Fibroblast of lung (primary cell): ENCODE results near the gene ATXN1.

Source experiments
- CTCF ChIP-seq, 2 donors: IDR thresholded peaks in 1 of 2; conservative IDR thresholded peaks in 1 of 2; 1 replicate in 1 of 2; 2 replicates in 1 of 2; pipeline ENCODE4 v1.5.1; 2011 to 2012; ENCODE audit warnings: low read length in 2 of 2, control low read depth in 1 of 2, inconsistent platforms in 1 of 2, low read depth in 1 of 2, mild to moderate bottlenecking in 1 of 2
- EZH2 ChIP-seq: IDR thresholded peaks from 2 replicates; pipeline ENCODE4 v1.5.1; 2012; ENCODE audit warnings: low read length, control low read depth, mild to moderate bottlenecking; ENCODE audit errors: missing control alignments

GRCh38 chr6:16572943-16573342 lies 188.3 kb downstream of the ATXN1 start:
- TF ChIP-seq CTCF (conservative IDR thresholded peaks at IDR 0.05 in 1 of 2, IDR thresholded peaks at IDR 0.05 in 1 of 2; ENCODE audit: low read depth in 1 of 2, low read length in 2 of 2), result no peak
- no peak for TF ChIP-seq EZH2
